ENCODE measurements around the gene SYNGR3.
"Not testable (repeated sequence)": the region's sequence is repeated elsewhere in the genome, so short reads cannot be mapped to it uniquely, and the experiment has no call there.

Gene SYNGR3, protein sequence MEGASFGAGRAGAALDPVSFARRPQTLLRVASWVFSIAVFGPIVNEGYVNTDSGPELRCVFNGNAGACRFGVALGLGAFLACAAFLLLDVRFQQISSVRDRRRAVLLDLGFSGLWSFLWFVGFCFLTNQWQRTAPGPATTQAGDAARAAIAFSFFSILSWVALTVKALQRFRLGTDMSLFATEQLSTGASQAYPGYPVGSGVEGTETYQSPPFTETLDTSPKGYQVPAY

DNA sequence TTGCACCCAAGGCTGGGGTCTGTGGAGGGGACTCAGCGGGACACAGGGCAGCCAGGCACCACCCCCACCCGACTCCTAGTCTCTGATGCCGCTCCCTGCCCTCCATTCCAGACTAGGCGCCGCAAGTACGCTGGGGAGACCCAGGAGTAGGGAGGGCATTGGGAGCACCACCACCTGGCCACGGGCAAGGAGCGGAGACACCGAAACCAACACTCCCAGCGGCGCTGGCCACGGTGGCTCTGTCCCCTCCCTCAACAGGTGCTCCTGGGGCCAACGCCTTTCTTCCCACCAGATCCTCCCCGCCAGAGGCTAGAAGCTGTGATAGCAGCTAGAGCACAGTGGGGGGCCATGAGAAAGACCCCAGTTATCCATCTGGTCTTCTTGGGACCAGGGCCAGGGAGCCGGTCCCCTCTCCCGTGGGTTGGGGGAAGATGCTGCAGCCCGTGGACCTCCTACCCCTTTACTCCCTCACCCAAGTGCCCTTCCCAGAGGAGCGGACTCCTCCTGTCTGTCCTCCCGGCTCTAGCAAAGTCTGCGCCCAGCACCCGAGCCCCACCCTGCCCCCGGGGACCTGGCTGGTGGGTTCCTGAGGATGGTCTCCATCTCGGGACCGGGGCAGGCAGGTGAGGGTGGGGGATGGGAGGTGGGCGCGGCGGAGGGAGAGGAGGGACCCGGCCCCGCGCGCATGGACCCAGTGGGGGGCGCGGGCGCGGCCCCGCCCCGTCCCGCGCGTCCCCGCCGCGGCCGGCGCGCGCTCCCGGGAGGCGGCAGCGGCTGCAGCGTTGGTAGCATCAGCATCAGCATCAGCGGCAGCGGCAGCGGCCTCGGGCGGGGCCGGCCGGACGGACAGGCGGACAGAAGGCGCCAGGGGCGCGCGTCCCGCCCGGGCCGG, at the start of gene SYNGR3:
Gene SYNGR3, plus strand, starts transcription at position 762 of the 892 bp plus-strand sequence. CDS start 133 bp downstream, outside the sequence.
- DNase-seq, result peak in 1 of 2 experiments; percentile 16

DNA sequence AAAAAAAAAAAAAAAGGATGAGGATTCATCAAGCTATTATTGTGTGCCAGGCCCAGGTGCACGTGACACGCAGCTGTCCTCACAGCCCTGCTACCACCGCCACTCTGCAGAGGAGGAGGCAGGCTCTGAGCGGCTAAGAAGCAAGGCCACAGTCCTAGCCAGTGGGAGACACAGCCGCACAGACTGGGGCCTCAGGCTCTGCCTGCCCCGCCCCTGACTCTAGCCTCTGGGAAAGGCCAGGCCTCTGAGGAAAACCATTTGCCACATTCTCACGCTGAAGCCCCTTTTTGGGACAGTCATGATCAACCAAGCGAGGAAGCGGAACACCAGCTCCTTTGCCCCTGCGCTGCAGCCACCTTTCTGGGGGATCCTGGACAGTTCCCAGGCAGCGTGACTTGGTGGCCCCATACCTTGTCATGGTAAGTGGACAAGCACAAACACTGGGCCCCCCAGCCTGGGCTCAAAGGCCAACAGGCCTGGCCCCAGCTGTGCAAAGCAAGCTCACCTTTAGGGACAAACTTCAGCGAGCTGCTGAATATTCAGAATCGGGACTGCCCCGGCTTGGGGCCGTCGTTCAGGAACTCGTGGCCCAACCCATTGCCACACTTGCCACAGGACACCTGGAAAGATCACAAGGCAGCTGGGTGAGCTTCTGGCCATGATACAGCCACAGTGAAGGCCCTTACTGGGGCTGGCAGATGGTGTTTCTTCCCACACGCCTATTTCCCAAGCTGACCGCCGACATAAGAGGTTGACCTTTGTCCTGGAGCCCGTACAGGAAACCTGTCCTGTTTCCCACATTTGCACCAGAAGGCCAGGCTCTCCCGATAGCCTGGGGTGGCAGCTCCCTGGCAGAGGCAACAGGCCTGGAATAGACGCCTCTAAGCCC, 49.3 kb upstream of the SYNGR3 start:
- no peak for DNase-seq

DNA sequence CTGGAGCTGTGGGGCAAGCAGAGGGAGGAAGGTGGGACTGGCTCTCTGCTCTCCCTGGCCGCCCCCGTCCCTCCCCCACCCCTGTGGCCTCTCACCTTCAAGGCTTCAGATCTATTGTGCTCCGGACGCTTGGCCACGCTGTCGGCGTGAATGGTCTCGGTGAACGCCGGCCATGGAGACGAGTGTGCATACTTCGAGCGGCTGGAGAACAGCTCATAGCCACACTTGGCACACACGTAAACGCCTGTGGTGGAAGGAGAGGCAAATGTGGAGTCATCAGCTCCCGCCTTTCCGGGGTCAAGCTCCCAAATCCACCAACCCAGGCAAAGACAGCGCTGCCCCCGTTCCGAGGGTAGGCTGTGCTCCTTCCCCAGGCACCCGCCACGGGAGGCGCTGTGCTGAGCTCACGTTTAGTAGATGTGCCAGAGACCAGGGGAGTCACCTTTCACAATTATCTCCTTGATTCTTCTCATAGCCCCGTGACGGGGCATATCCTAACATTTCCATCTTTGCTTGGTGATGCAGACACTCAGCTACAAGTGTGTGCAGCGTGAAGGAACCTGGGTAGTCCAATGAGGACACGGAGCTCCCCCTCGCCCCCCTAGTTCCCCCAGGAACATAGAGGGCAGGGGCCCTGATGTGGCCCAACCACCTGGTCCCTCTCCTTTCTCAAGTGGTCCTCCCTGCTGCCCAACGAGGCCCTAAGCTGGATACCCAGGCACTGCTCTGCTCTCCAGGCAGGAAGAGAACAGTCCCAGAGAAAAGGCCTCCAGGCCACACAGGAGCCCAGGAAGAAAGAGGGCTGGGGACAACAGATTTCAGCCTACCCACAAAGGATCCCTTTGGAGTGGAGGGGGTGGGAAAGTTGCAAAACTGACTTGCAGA, 48.4 kb upstream of the SYNGR3 start:
- DNase-seq, result no peak

DNA sequence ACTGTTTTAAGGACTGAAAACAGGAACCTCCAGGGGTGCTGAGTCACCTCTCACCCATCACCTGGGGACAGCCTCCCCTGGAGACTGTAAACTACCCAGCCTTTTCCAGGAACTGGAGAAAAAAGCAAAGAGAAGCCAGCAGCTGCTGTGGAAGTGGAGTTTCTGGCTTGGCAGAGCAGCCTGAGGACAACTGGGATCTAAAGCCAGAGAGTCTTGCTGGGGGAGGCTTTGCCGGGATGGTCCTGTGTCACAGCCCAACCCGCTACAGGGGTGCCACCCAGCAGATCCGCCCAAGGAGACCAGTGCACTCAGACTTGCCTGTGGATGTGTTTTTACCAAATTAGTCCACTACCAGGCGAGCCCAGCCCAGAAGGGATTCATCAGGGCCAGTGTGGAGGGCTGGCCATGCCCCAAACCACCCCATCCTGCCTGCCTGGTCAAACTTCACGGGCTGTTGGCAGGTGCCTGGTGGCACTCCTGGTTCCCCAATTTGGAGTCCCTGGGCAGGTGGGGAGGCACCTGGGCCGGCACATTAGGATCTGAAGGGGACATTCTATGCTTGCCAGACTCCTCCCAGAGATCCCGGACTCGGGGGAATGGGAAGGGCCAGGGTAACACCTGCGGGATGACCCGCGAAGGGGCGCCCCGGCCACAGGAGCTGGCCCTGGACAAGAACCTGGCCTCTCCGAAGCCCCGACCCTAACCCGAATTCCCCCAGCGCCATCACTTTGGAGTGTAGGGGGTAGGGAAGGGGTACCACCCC, 47.5 kb upstream of the SYNGR3 start:
- DNase-seq, result no peak

DNA sequence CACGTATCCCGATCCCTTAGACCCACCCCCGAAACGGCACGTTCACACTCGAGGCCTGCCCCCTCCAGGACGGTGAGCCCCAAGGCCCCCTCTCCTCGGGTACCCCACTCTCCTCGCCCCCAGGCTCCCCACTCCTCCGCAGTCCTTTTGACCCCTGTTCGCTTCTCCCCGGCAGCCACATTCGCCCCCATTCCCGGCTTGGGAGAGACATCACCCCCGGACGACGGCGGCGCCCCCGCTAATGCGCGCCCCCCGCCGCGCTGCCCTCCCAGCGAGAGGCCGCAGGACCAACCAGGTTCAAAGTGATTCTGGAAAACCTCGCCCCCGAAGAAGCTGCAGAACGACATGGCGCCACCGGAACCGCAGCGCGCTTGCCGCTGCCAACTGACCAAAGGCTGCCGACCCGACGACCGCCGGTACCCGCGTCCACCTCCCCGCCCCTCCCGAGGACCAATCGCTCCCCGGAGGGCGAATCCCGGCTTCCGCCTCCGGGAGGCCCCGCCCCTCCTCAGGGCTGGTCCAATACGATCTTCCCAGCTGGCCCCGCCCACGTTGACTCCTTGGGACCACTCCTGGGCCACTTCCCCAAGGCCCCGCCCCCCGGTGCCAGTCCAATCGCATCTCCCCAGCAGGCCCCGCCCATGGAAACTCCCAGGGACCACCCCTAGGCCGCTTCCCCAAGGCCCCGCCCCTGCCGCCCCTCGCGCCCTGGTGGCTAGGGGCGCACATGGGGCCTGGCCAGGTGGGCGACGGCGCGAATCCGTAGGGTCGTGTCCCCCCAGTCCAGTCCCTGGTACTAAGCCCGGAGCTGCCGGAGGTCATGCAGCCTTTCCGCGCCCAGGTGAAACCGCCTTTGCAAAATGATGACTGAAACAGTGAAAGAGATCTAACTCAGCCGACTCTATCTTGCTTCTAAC, 46.7 kb upstream of the SYNGR3 start, which contains the start of gene MSRB1:
Gene MSRB1, minus strand, starts transcription at position 390 of the 917 bp plus-strand sequence. Its CDS starts 43 bp downstream, at position 347.
- peak; percentile 98 to 99 for DNase-seq

DNA sequence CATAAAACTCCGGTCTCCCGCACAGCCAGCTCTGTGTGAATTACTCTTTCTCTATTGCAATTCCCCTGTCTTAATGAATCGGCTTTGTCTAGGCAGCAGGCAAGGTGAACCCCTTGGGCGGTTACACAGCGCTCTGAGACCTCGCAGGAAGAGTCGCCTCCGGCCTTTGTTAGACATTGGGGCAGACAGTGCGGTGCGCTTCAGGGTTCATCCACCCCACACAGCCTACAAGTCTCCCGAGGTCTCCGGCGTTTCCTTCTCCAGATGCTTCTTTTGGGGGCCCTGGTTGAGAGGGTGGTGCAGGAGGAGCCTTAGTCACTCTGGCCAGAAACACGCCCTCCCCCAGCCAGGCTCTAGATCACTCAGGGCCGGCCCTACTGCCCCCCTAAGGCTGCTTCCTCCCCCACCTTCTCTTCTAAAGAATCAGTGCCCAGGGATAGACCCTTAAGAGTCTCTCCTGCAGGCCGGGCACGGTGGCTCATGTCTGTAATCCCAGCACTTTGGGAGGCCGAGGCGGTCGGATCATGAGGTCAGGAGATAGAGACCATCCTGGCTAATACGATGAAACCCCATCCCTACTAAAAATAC, 45.1 kb upstream of the SYNGR3 start:
- DNase-seq, result no peak

DNA sequence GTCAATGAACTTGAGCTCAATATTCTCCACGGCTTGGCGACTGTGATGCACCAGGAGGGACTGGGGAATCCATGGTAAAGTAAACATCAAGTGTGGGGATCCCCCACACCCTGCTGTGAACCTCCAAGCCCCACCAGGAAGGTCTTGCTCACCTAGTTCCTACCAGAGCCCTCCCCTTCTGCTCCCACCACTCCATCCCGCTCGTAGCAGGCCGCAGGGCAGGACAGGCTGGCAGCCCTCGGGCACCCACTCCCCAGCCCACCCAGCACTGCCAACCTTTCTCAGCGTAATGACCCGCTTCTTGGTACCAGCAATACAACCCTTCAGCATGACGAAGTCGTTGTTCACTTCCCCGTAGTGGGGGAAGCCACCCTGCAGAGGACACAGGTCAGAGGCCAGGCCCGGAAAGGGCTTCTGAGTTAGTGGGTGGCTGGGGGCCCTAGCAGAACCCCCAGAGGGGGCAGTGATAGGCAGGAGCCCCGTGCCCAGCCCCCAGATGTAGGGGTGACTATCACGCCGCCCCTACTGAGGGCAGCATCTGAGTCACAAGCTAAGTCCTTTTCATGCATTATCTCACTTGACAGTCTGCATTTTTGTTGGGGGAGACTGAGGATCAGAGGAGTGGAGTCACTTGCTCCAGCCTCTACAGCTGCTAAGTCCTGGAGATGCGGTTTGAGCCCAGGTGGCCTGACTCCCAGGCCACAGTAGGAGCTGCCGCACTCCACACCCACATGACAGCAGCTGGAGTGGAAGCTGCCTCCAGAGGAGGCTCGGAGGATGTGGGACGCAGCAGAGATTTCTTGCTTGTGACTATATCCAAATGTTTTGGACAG, 44.0 kb upstream of the SYNGR3 start:
- no peak for DNase-seq

DNA sequence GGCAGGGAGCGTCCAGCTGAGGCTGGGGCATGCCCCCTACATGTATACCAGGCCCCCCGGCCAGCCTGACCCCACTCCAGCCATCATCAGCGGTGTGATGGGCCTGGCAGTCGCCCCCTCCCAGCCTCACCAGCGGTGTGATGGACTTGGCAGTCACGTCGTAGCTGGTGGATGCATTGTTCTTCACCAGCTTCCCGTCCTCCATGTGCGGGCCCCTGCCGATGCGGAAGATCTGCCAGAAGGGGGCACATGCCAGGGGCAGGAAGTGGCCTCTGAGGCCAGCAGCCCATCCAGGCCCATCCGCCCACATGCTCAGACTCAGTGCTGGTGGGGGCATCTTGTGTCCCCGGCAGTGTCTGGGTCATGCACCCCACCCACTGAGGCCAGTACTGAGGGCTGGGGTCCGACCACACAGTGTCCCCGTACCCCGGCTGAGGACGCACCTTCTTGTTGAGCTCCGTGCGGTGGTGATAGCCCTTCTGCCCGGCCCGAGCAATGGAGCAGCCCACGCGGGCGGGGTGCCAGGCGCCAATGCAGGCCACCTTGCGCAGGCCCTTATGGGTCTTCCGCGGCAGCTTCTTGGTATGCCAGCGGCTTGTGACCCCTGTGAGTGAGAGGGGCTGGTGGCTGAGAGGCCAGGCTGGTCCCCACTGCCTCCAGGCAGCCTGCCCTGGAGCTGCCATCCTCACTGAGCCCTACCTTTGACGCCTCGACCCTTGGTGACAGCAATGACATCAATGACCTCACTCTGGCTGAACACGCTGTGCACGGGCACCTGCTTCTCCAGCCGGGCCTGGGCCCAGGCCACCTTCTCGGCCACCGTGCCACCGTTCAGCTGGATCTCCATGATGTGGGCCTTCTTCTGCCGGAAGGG, 43.0 kb upstream of the SYNGR3 start:
- no peak for DNase-seq

DNA sequence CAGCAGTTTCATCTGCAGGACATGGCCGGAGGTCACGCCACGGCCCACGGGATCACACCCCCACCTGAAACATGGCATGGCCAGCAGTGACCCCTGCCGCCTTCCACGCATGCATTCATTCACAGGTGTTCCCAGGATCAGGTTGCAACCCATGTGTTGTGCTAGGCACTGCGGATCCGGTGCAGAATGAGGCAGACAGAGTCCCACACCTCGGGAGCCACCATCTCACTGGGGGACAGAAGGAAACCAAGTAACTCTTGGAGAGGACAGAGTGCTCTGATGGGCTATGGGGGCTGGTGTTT, 42.5 kb upstream of the SYNGR3 start:
- no peak for DNase-seq

DNA sequence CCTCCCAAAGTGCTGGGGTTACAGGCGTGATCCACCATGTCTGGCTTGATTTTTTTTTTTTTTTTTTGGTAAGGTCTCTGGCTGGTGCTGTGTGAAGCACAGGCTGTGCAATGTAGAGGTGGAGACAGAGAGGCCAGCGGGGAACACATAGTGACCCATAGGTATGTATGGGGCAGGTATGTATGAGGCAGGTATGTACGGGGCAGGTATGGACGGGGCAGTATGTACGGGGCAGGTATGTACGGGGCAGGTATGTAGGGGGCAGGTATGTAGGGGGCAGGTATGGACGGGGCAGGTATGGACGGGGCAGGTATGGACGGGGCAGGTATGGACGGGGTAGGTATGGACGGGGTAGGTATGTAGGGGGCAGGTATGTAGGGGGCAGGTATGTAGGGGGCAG, 40.3 kb upstream of the SYNGR3 start:
- no peak for DNase-seq

DNA sequence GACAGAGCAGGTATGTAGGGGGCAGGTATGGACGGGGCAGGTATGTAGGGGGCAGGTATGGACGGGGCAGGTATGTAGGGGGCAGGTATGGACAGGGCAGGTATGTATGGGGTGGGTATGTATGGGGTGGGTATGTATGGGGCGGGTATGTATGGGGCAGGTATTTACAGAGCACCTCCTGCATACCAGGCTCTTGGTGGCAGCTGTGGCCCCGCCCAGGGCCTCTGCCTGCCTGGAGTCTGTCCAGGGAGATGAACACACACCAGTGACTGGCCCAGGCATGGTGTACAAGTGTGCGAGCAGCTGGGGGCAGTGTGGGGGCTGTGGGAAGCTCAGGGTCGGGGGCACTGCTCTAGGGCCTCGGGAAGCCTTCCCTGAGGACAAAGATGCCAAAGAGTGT, 39.7 kb upstream of the SYNGR3 start:
- no peak for DNase-seq

DNA sequence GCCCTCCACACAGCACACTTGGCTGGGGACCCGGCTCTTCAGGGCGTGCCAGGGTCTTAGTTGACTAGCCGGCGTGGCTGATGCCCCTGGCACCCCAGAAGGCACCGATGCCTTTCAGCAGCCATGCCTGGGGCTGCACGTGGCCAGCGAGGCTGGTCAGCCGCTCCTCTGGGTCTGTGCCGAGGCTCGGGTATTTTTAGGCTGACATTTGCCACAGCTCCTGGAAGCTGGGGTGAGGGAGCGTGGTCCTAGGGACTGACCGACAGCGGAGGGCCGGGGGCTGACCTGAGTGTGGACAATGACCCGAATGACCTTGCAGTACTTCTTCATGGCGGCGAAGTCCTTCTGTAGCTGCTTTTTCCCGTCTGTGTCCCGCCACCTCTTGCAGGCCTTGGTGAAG, 39.2 kb upstream of the SYNGR3 start:
- no peak for DNase-seq

DNA sequence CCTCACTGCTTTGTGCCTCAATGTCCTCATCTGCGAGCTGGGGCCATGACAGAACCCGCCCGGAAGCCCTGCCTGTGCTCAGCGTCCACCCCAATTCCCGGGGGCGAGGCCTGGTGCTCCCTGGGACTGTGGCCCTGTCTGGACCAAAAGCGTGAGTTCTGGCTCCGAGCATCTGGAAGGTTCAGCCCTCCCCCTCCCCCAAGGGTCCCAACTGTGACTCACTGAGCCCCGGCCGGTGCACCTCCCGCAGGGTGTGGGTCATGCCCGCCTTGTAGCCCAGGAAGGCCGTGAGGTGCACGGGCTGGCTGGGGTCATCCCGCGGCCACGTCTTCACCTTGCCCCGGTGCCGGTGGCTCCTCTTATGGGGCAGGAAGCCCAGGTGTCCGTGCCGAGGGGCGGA, 36.0 kb upstream of the SYNGR3 start:
- no peak for DNase-seq

DNA sequence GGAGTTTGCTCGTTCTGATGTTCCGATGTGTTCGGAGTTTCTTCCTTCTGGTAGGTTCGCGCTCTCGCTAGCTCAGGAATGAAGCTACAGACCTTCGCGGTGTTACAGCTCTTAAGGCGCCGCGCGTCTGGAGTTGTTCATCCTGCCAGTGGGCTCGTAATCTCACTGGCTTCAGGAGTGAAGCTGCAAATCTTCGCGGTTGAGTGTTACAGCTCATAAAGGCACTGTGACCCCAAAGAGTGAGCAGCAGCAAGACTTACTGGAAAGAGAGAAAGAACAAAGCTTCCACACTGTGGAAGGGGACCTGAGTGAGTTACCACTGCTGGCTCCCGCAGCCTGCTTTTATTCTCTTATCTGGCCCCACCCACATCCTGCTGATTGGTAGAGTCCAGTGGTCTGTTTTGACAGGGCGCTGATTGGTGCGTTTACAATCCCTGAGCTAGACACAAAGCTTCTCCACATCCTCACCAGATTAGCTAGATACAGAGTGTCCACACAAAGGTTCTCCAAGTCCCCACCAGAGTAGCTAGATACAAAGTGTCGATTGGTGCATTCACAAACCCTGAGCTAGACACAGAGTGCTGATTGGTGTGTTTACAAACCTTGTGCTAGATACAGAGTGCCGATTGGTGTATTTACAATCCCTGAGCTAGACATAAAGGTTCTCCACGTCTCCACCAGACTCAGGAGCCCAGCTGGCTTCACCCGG, 32.2 kb upstream of the SYNGR3 start:
- not testable (repeated sequence) for DNase-seq

DNA sequence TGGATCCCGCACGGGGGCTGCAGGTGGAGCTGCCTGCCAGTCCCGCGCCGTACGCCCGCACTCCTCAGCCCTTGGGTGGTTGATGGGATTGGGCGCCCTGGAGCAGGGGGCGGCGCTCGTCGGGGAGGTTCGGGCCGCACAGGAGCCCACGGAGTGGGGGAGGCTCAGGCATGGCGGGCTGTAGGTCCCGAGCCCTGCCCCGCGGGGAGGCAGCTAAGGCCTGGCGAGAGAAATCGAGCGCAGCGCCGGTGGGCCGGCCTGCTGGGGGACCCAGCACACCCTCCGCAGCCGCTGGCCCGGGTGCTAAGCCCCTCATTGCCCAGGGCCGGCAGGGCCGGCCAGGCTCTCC, 31.7 kb upstream of the SYNGR3 start:
- not testable (repeated sequence) for DNase-seq

DNA sequence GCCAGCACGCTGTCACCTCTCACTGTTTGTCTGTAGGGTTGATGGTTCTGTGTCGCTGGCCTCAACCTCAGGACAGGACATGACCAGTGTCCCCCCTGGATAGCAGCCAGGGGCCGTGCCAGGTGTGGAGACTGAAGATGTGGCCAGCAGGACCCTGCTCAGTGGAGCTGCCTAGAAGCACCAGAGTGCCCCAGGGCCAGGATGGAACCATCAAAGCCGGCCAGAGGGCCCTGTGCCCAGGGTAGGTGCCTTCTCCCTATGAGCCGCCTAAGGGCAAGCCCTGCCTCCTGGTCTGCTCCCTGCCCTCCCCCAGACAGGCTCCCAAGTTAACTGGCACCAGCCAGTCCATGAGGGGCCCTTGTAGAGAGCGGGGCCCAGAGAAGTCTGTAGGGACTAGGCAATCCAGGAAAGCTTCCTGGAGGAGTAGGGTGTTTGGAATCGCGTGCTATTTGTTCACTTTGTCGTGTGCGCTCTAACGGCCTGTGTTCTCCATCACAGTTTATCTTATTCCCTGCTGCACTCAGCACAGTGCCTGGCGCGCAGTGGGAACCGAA, 31.0 kb upstream of the SYNGR3 start:
- DNase-seq, result no peak
